ENCODE measurements around the gene PNPLA7.
A peak's percentile ranks its signal among the peaks of the same experiment; 100 is the strongest.

The PNPLA7 gene

DNA sequence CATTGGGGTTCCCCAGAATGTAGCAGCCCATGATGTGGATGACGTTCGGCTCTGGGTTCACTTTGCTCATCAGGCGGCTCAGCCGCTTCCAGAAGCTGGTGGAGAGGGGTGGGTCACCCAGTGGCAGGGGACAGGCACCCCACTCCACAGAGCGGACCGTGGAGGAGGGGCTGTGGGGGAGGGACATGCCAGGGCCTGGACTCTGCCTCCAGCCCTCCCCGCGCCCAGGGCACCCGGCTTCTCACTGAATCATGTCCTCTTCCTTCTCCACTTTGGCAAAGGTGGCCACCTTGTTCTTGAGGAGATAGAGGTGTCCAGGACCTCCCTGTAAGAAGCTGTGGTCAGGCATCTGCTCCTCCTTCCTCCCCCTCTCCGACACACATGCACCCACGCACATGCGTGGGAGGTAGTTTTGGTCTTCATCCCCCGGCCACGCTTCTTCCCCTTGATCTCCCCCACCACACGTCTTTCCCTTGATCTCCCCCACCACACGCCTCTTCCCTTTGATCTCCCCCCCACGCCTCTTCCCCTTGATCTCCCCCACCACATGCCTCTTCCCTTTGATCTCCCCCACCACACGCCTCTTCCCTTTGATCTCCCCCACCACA lies 100.2 kb downstream of the PNPLA7 start (continued):
- TF ChIP-seq ZNF280C (tag by site-specific recombination; IDR thresholded peaks at IDR 0.05): no peak
- no peak for TF ChIP-seq SCRT2 (tag by site-specific recombination; IDR thresholded peaks at IDR 0.05)
- TF ChIP-seq ZSCAN18 (tag by site-specific recombination; IDR thresholded peaks at IDR 0.05): no peak
- peak; percentile 89 for TF ChIP-seq EGR2 (tag by site-specific recombination; IDR thresholded peaks at IDR 0.05; ENCODE audit: low read depth)
- no peak for TF ChIP-seq ZNF292 (tag by site-specific recombination; IDR thresholded peaks at IDR 0.05; ENCODE audit: borderline replicate concordance, low read depth)
- no peak for TF ChIP-seq ZFP69B (tag by site-specific recombination; IDR thresholded peaks at IDR 0.05)
- no peak for TF ChIP-seq ZNF211 (tag by site-specific recombination; IDR thresholded peaks at IDR 0.05; ENCODE audit: low read depth)
- no peak for TF ChIP-seq ZNF624 (tag by site-specific recombination; IDR thresholded peaks at IDR 0.05)
- peak; percentile 89 for TF ChIP-seq ZFHX2 (tag by site-specific recombination; conservative IDR thresholded peaks at IDR 0.05)
- TF ChIP-seq ZNF394 (tag by site-specific recombination; IDR thresholded peaks at IDR 0.05; ENCODE audit: borderline replicate concordance): no peak
- TF ChIP-seq GLIS1 (tag by site-specific recombination; IDR thresholded peaks at IDR 0.05): peak; percentile 10; the same call in 1 of the 2 replicates
- TF ChIP-seq ZNF19 (tag by site-specific recombination; IDR thresholded peaks at IDR 0.05; ENCODE audit: low read depth): no peak
- no peak for TF ChIP-seq KLF9 (tag by site-specific recombination; IDR thresholded peaks at IDR 0.05; ENCODE audit: low read depth)
- no peak for TF ChIP-seq ZNF174 (tag by site-specific recombination; IDR thresholded peaks at IDR 0.05)
- TF ChIP-seq, protein P1, sequence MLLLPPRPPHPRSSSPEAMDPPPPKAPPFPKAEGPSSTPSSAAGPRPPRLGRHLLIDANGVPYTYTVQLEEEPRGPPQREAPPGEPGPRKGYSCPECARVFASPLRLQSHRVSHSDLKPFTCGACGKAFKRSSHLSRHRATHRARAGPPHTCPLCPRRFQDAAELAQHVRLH (tag by site-specific recombination; IDR thresholded peaks at IDR 0.05): no peak
- TF ChIP-seq TCF7L2 (IDR thresholded peaks at IDR 0.05; ENCODE audit: borderline replicate concordance, low read depth, low read length): peak; percentile 40; the same call in 1 of the 2 replicates
- TF ChIP-seq ZNF324 (tag by site-specific recombination; IDR thresholded peaks at IDR 0.05): no peak
- TF ChIP-seq ZNF221 (tag by site-specific recombination; IDR thresholded peaks at IDR 0.05; ENCODE audit: borderline replicate concordance): no peak
- TF ChIP-seq KLF8 (tag by site-specific recombination; IDR thresholded peaks at IDR 0.05): peak; percentile 71
- TF ChIP-seq ZNF558 (tag by site-specific recombination; IDR thresholded peaks at IDR 0.05): no peak
- no peak for TF ChIP-seq KLF7 (tag by site-specific recombination; IDR thresholded peaks at IDR 0.05; ENCODE audit: borderline replicate concordance)
- TF ChIP-seq ZBTB11 (tag by site-specific recombination; conservative IDR thresholded peaks at IDR 0.05; ENCODE audit: low read depth): no peak
- TF ChIP-seq GLIS2 (tag by site-specific recombination; IDR thresholded peaks at IDR 0.05): peak; percentile 18; the same call in 1 of the 2 replicates
- no peak for TF ChIP-seq ZNF529 (tag by site-specific recombination; IDR thresholded peaks at IDR 0.05; ENCODE audit: insufficient replicate concordance)
- TF ChIP-seq, protein P2, sequence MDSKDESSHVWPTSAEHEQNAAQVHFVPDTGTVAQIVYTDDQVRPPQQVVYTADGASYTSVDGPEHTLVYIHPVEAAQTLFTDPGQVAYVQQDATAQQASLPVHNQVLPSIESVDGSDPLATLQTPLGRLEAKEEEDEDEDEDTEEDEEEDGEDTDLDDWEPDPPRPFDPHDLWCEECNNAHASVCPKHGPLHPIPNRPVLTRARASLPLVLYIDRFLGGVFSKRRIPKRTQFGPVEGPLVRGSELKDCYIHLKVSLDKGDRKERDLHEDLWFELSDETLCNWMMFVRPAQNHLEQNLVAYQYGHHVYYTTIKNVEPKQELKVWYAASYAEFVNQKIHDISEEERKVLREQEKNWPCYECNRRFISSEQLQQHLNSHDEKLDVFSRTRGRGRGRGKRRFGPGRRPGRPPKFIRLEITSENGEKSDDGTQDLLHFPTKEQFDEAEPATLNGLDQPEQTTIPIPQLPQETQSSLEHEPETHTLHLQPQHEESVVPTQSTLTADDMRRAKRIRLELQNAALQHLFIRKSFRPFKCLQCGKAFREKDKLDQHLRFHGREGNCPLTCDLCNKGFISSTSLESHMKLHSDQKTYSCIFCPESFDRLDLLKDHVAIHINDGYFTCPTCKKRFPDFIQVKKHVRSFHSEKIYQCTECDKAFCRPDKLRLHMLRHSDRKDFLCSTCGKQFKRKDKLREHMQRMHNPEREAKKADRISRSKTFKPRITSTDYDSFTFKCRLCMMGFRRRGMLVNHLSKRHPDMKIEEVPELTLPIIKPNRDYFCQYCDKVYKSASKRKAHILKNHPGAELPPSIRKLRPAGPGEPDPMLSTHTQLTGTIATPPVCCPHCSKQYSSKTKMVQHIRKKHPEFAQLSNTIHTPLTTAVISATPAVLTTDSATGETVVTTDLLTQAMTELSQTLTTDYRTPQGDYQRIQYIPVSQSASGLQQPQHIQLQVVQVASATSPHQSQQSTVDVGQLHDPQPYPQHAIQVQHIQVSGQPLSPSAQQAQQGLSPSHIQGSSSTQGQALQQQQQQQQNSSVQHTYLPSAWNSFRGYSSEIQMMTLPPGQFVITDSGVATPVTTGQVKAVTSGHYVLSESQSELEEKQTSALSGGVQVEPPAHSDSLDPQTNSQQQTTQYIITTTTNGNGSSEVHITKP (tag by site-specific recombination; IDR thresholded peaks at IDR 0.05): no peak
- TF ChIP-seq ZNF600 (tag by site-specific recombination; IDR thresholded peaks at IDR 0.05): 0 out of 2 replicates have a peak, but pooled peaks have one; percentile 17

Data from HEK293 (cell line).